Astrocyte (in vitro differentiated cells and primary cell): ENCODE data around the gene PARD3B.

Experiments used
- CTCF ChIP-seq: IDR thresholded peaks from 2 replicates; pipeline ENCODE4 v1.5.1; 2011; ENCODE audit warnings: low read depth, mild to moderate bottlenecking, inconsistent platforms, low read length, moderate library complexity; ENCODE audit not compliant: insufficient read depth
- EZH2 ChIP-seq: IDR thresholded peaks from 2 replicates; pipeline ENCODE4 v1.6.1; 2012; ENCODE audit warnings: mild to moderate bottlenecking, low read length, inconsistent platforms; ENCODE audit not compliant: insufficient read depth

GRCh38 chr2:204696124-204696523, 150.8 kb downstream of the PARD3B start:
- TF ChIP-seq CTCF (no peak), EZH2 (no peak)
